HepG2 (cell line): ENCODE measurements around the gene NUDT8. TPM values are rescaled to one million over a fixed set of nuclear protein-coding genes. Genes with fewer than 3 reads are reported as not detected.

Experiments
- ATAC-seq: fragments of 200-7000 bp; cut with Tn5 transposase; 3 replicates; pipeline ENCODE4 v1.9.1; 2020; ENCODE audit warnings: mild to moderate bottlenecking, moderate library complexity
- BruUV-seq: library from RNA; stranded (reverse); fragments of 400-500 nt; replicated peaks from 2 replicates; lab custom pipeline; 2021; lab: Mats Ljungman, UMichigan
- CTCF ChIA-PET: fragments of 300-600 bp; formaldehyde crosslinking; extraction: SDS; loops from one replicate; lab custom pipeline; 2021; ENCODE audit warnings: low total read pairs, inconsistent platforms, low intra/inter-chr PET ratio; lab: Yijun Ruan, JAX
- POLR2A ChIA-PET: fragments of 350-600 bp; sonication (Branson Sonifier 250); formaldehyde crosslinking; loops from one replicate; lab custom pipeline; 2020; ENCODE audit warnings: antibody characterized with exemption, inconsistent platforms; lab: Yijun Ruan, JAX
- DNase-seq: peaks from one replicate; pipeline ENCODE4 v3.0.0-alpha.2; 2015; ENCODE audit warnings: low spot score
- FAIRE-seq: peaks from 3 replicates; lab custom pipeline; 2011; peaks lifted over from hg19 to GRCh38; lab: Jason Lieb, UNC
- H2AFZ ChIP-seq: one replicate; pipeline ENCODE4 v1.6.1; 2011; ENCODE audit warnings: low read length, inconsistent platforms
- H3K27ac ChIP-seq: fragments of 300-600 bp; 3 replicates; pipeline ENCODE4 v1.8.0; 2011; ENCODE audit warnings: mixed run types, mild to moderate bottlenecking, mixed read lengths, low read length, inconsistent platforms; ENCODE audit not compliant: insufficient read depth; ENCODE audit errors: extremely low read length
- H3K27me3 ChIP-seq, 2 experiments: fragments of 200-600 bp in 1 of 2; 2 replicates in 1 of 2; 3 replicates in 1 of 2; pipeline versions ENCODE4 v1.6.0 to v1.8.0; 2011; ENCODE audit warnings: low read length in 2 of 2, mild to moderate bottlenecking in 2 of 2, moderate library complexity in 2 of 2, inconsistent platforms in 1 of 2; ENCODE audit not compliant: insufficient read depth in 2 of 2, control insufficient read depth in 1 of 2
- H3K36me3 ChIP-seq, 2 experiments: fragments of 200-600 bp in 1 of 2; replicated peaks in 1 of 2; 2 replicates in 1 of 2; 3 replicates in 1 of 2; pipeline versions ENCODE4 v1.5.1 to v1.8.0; 2011; ENCODE audit warnings: low read length in 2 of 2, inconsistent platforms in 1 of 2; ENCODE audit not compliant: insufficient read depth in 2 of 2, control insufficient read depth in 1 of 2
- H3K4me1 ChIP-seq: 2 replicates; pipeline ENCODE4 v1.5.1; 2012; ENCODE audit warnings: low read length, inconsistent platforms; ENCODE audit not compliant: insufficient read depth
- H3K4me2 ChIP-seq: 2 replicates; pipeline ENCODE4 v1.6.0; 2011; ENCODE audit warnings: low read depth, low read length, inconsistent platforms
- H3K4me3 ChIP-seq, 3 experiments: fragments of 200-600 bp in 1 of 3; sonication (generic), shearing (Covaris generic) in 1 of 3; replicated peaks in 1 of 3; 2 replicates each; pipeline ENCODE4 v1.5.1; 2011 to 2016; ENCODE audit warnings: low read length in 3 of 3, inconsistent platforms in 2 of 3, low read depth in 2 of 3, mild to moderate bottlenecking in 2 of 3, control low read depth in 1 of 3, mixed read lengths in 1 of 3; ENCODE audit not compliant: insufficient read depth in 1 of 3
- H3K79me2 ChIP-seq: one replicate; pipeline ENCODE4 v1.6.1; 2011; ENCODE audit warnings: low read length, inconsistent platforms; ENCODE audit not compliant: insufficient read depth
- H3K9ac ChIP-seq: 2 replicates; pipeline ENCODE4 v1.6.0; 2011; ENCODE audit warnings: mild to moderate bottlenecking, low read depth, low read length, inconsistent platforms; ENCODE audit not compliant: insufficient read depth
- H3K9me3 ChIP-seq: 2 replicates; pipeline ENCODE4 v1.5.1; 2012; ENCODE audit warnings: mild to moderate bottlenecking, low read length
- H4K20me1 ChIP-seq: 2 replicates; pipeline ENCODE4 v1.6.0; 2011; ENCODE audit warnings: inconsistent platforms, mild to moderate bottlenecking, low read length, moderate library complexity; ENCODE audit not compliant: insufficient read depth
- FOSL1 ChIP-seq: sonication (generic); formaldehyde crosslinking; IDR thresholded peaks from 2 replicates; pipeline ENCODE4 v1.9.0; 2021; ENCODE audit warnings: missing genetic modification reagents, borderline replicate concordance
- JARID2 ChIP-seq: sonication (generic); formaldehyde crosslinking; IDR thresholded peaks from 2 replicates; pipeline ENCODE4 v1.8.1; 2023; ENCODE audit warnings: missing genetic modification reagents, inconsistent platforms; ENCODE audit not compliant: insufficient replicate concordance
- ZBTB42 ChIP-seq: sonication (generic); formaldehyde crosslinking; IDR thresholded peaks from 2 replicates; pipeline ENCODE4 v1.5.0; 2020; ENCODE audit warnings: mild to moderate bottlenecking, missing genetic modification reagents
- ZMYM2 ChIP-seq: sonication (generic); formaldehyde crosslinking; IDR thresholded peaks from 2 replicates; pipeline ENCODE4 v1.8.0; 2022; ENCODE audit warnings: mild to moderate bottlenecking, missing genetic modification reagents
- ZNF263 ChIP-seq: sonication (generic); formaldehyde crosslinking; IDR thresholded peaks from 2 replicates; pipeline ENCODE4 v1.4.0; 2020; ENCODE audit warnings: missing genetic modification reagents
- ZNF367 ChIP-seq: sonication (generic); formaldehyde crosslinking; IDR thresholded peaks from 2 replicates; pipeline ENCODE4 v1.4.0; 2020; ENCODE audit warnings: missing genetic modification reagents, borderline replicate concordance
- whole genome bisulfite sequencing: methylation state at CpG from one replicate; pipeline ENCODE4 v1.1.6; 2017; ENCODE audit warnings: low lambda C conversion rate; 5-methylcytosine and 5-hydroxymethylcytosine counted together
- in situ Hi-C: cut with HindIII; loops from 2 replicates; pipeline ENCODE4 v1.10.0; 2017; ENCODE audit warnings: low pct_unique_long_range_greater_than_20kb; ENCODE audit not compliant: extremely low pct_ligation_motif_present
- intact Hi-C: fragments of 100-400 bp; cut with micrococcal nuclease; formaldehyde crosslinking; loops from one replicate; pipeline ENCODE4 v1.10.0; 2022; ENCODE audit not compliant: unreplicated experiment
- polyA plus RNA-seq, 8 experiments: library from polyadenylated mRNA; depleted of rRNA in 3 of 8; stranded (reverse) in 7 of 8; unstranded in 1 of 8; fragments of >200 nt; fragmentation: Illumina TruSeq in 4 of 8; extraction: Trizol in 4 of 8; gene quantifications; 2 replicates each; pipeline versions ENCODE4 v1.2.1 to v1.2.3, GENCODE V29; 2011 to 2016; ENCODE audit warnings: low read depth in 4 of 8, missing spikeins in 1 of 8, mixed read lengths in 1 of 8; ENCODE audit not compliant: insufficient read depth in 1 of 8
- total RNA-seq, 5 experiments: library from RNA; depleted of rRNA; stranded (reverse); fragments of >200 nt; fragmentation: Illumina TruSeq; extraction: Trizol; gene quantifications; 2 replicates each; pipeline ENCODE4 v1.2.3, GENCODE V29; 2016; ENCODE audit warnings: low read depth in 1 of 5
- TF ChIP-seq, protein P1 (sequence below): sonication (generic); formaldehyde crosslinking; IDR thresholded peaks from 2 replicates; pipeline ENCODE4 v1.5.1; 2020; ENCODE audit warnings: mild to moderate bottlenecking, missing genetic modification reagents, borderline replicate concordance
- TF ChIP-seq, protein P2 (sequence below): IDR thresholded peaks from 2 replicates; pipeline ENCODE4 v1.6.1; 2016; ENCODE audit warnings: low read depth

Gene NUDT8
- total and polyA plus RNA-seq, 2 of the 13 experiments (the other 11 are each of a cell fraction or from before 2014, with no cell fraction given): 6.7 to 25.8 TPM

DNA sequence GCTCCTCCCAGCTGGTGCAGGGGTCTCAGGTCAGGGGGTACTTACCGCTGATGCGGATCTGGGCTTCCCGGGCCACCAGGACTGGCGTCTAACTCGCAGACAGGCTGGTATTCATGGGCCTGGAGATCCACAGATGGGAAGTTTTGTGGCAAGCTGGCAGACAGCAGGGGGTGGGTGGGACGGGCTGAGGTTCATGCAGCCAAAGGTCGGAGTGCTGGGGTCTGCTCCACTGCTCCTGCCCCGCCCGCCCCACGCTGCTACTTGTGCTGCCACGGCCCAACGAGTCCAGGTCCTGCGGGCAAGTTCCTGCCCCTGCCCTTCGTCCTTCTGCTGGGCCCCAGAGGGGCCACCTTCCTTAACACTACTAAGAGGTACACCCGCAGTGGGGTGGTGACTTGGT, 17.7 kb upstream of the NUDT8 start:
- DNase-seq: no peak
- WGBS: 83% methylated on average over 2 of the region's 15 CpGs
- POLR2A ChIA-PET: interaction anchor here (2.3 kb wide), 1 partner anchor 17 kb away, joined by 27 read pairs; the partner anchor contains the start of gene NUDT8

More for the DNA sequence above, 17.7 kb upstream of the NUDT8 start:
- H2AFZ ChIP-seq: no peak overlapping the region
- ATAC-seq: no peak
- no peak for TF ChIP-seq JARID2 (CRISPR knock-in tag)
- TF ChIP-seq ZBTB42: no peak
- TF ChIP-seq, protein P1, sequence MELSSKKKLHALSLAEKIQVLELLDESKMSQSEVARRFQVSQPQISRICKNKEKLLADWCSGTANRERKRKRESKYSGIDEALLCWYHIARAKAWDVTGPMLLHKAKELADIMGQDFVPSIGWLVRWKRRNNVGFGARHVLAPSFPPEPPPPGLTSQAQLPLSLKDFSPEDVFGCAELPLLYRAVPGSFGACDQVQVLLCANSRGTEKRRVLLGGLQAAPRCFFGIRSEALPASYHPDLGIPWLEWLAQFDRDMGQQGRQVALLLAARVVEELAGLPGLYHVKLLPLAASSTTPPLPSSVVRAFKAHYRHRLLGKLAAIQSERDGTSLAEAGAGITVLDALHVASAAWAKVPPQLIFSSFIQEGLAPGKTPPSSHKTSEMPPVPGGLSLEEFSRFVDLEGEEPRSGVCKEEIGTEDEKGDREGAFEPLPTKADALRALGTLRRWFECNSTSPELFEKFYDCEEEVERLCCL (CRISPR knock-in tag): no peak
- TF ChIP-seq, protein P2, sequence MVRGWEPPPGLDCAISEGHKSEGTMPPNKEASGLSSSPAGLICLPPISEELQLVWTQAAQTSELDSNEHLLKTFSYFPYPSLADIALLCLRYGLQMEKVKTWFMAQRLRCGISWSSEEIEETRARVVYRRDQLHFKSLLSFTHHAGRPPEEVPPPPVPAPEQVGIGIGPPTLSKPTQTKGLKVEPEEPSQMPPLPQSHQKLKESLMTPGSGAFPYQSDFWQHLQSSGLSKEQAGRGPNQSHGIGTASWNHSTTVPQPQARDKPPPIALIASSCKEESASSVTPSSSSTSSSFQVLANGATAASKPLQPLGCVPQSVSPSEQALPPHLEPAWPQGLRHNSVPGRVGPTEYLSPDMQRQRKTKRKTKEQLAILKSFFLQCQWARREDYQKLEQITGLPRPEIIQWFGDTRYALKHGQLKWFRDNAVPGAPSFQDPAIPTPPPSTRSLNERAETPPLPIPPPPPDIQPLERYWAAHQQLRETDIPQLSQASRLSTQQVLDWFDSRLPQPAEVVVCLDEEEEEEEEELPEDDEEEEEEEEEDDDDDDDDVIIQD: no peak
- TF ChIP-seq FOSL1 (CRISPR knock-in tag): no peak
- TF ChIP-seq ZNF263: no peak
- TF ChIP-seq ZNF367 (CRISPR knock-in tag): no peak
- TF ChIP-seq ZMYM2: no peak
- TF ChIP-seq, all 625 proteins: peak for 0
- in situ Hi-C loops: no loop called here
- peaks cover 22% of the 10 kb centered on the region for H3K4me1 ChIP-seq
- BruUV-seq: no TSS peak
- H3K27me3 ChIP-seq: no peaks in the 10 kb centered on the region
- H3K4me2 ChIP-seq: no peak overlapping the region
- H3K27ac ChIP-seq: no peak overlapping the region
- H3K4me3 ChIP-seq: no peak overlapping the region
- intact Hi-C loops: no loop called here
- H3K9ac ChIP-seq: no peak overlapping the region
- H4K20me1 ChIP-seq: no peaks in the 10 kb centered on the region
- no peak for FAIRE-seq
- H3K36me3 ChIP-seq: no peaks in the 10 kb centered on the region
- H3K79me2 ChIP-seq: no peaks in the 10 kb centered on the region
- no peaks in the 10 kb centered on the region for H3K9me3 ChIP-seq
- CTCF ChIA-PET: interaction anchor here (1.3 to 1.5 kb wide), 2 partner anchors 12 to 16 kb away, joined by 3 to 19 read pairs; no protein-coding TSS in a partner anchor
